ENCODE results near the gene RUNX1.

DNA sequence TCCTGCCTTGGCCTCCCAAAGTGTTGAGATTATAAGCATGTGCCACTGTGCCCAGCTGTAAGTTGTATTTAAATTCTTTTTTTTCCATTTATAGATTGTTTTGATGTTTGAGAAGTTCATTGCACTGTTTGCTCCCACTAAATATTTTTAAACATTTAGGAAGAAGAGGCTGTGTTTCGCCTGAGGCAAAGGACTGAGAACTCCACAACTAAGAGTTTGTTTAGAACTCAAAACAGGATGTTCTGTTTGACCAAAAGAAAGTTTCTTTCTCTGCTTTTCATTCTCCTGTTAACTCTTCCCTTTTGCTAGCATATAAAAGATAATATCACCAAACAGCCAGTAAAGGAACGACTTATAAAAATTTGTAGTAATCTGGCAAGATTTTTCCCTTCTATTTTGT is 87.0 kb downstream of the RUNX1 start:
- TF ChIP-seq, protein P1, sequence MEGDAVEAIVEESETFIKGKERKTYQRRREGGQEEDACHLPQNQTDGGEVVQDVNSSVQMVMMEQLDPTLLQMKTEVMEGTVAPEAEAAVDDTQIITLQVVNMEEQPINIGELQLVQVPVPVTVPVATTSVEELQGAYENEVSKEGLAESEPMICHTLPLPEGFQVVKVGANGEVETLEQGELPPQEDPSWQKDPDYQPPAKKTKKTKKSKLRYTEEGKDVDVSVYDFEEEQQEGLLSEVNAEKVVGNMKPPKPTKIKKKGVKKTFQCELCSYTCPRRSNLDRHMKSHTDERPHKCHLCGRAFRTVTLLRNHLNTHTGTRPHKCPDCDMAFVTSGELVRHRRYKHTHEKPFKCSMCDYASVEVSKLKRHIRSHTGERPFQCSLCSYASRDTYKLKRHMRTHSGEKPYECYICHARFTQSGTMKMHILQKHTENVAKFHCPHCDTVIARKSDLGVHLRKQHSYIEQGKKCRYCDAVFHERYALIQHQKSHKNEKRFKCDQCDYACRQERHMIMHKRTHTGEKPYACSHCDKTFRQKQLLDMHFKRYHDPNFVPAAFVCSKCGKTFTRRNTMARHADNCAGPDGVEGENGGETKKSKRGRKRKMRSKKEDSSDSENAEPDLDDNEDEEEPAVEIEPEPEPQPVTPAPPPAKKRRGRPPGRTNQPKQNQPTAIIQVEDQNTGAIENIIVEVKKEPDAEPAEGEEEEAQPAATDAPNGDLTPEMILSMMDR (conservative IDR thresholded peaks at IDR 0.05; ENCODE audit: low read depth, low read length), result no peak
- TF ChIP-seq EZH2 (IDR thresholded peaks at IDR 0.05; ENCODE audit: borderline replicate concordance, low read depth, low read length, poor library complexity, severe bottlenecking), result no peak

Data from A673 (cell line).